HL-60 (cell line): Measurements from ENCODE around the gene POU2F2.

Source experiments
- POLR2AphosphoS5 ChIP-seq: IDR thresholded peaks from 2 replicates; pipeline ENCODE4 v1.6.1; 2012; ENCODE audit warnings: low read depth
- TF ChIP-seq, protein P1 (sequence below): IDR thresholded peaks from one replicate; pipeline ENCODE4 v1.5.1; 2011; ENCODE audit warnings: low read length, control low read depth, inconsistent platforms; ENCODE audit not compliant: insufficient read depth

DNA sequence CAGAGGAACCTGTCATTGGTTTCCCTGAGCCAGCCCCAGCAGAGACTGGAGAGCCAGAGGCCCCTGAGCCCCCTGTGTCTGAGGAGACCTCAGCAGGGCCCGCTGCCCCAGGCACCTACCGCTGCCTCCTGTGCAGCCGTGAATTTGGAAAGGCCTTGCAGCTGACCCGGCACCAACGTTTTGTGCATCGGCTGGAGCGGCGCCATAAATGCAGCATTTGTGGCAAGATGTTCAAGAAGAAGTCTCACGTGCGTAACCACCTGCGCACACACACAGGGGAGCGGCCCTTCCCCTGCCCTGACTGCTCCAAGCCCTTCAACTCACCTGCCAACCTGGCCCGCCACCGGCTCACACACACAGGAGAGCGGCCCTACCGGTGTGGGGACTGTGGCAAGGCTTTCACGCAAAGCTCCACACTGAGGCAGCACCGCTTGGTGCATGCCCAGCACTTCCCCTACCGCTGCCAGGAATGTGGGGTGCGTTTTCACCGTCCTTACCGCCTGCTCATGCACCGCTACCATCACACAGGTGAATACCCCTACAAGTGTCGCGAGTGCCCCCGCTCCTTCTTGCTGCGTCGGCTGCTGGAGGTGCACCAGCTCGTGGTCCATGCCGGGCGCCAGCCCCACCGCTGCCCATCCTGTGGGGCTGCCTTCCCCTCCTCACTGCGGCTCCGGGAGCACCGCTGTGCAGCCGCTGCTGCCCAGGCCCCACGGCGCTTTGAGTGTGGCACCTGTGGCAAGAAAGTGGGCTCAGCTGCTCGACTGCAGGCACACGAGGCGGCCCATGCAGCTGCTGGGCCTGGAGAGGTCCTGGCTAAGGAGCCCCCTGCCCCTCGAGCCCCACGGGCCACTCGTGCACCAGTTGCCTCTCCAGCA is 52.1 kb downstream of the POU2F2 start:
- TF ChIP-seq, protein P1, sequence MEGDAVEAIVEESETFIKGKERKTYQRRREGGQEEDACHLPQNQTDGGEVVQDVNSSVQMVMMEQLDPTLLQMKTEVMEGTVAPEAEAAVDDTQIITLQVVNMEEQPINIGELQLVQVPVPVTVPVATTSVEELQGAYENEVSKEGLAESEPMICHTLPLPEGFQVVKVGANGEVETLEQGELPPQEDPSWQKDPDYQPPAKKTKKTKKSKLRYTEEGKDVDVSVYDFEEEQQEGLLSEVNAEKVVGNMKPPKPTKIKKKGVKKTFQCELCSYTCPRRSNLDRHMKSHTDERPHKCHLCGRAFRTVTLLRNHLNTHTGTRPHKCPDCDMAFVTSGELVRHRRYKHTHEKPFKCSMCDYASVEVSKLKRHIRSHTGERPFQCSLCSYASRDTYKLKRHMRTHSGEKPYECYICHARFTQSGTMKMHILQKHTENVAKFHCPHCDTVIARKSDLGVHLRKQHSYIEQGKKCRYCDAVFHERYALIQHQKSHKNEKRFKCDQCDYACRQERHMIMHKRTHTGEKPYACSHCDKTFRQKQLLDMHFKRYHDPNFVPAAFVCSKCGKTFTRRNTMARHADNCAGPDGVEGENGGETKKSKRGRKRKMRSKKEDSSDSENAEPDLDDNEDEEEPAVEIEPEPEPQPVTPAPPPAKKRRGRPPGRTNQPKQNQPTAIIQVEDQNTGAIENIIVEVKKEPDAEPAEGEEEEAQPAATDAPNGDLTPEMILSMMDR = no peak
- TF ChIP-seq POLR2AphosphoS5 = no peak
